PC-9 (cell line): ENCODE data around the gene PRDM16.

Source experiments
- EZH2 ChIP-seq: fragments of 200-600 bp; sonication (generic); IDR thresholded peaks from 2 replicates; pipeline ENCODE4 v1.8.0; 2017; ENCODE audit warnings: antibody characterized with exemption, low read depth
- TF ChIP-seq, protein P1 (sequence below): fragments of 200-600 bp; sonication (generic); conservative IDR thresholded peaks from 2 replicates; pipeline ENCODE4 v1.6.1; 2017; ENCODE audit warnings: mixed run types, antibody characterized with exemption, mild to moderate bottlenecking, moderate library complexity

GRCh38 chr1:3263790-3264189 lies 194.8 kb downstream of the PRDM16 start:
- TF ChIP-seq, protein P1, sequence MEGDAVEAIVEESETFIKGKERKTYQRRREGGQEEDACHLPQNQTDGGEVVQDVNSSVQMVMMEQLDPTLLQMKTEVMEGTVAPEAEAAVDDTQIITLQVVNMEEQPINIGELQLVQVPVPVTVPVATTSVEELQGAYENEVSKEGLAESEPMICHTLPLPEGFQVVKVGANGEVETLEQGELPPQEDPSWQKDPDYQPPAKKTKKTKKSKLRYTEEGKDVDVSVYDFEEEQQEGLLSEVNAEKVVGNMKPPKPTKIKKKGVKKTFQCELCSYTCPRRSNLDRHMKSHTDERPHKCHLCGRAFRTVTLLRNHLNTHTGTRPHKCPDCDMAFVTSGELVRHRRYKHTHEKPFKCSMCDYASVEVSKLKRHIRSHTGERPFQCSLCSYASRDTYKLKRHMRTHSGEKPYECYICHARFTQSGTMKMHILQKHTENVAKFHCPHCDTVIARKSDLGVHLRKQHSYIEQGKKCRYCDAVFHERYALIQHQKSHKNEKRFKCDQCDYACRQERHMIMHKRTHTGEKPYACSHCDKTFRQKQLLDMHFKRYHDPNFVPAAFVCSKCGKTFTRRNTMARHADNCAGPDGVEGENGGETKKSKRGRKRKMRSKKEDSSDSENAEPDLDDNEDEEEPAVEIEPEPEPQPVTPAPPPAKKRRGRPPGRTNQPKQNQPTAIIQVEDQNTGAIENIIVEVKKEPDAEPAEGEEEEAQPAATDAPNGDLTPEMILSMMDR = no peak
- no peak for TF ChIP-seq EZH2
